Fibroblast of lung (primary cell): Measurements from ENCODE around the gene MYEF2. TPM values are rescaled to one million over a fixed set of nuclear protein-coding genes. Genes with fewer than 3 reads are reported as not detected.

Experiments used
- DNase-seq, 2 donors: peaks; one replicate each; pipeline versions ENCODE4 v3.0.0 to v3.0.0-alpha.2; 2010; ENCODE audit warnings: low read depth in 2 of 2
- H2AFZ ChIP-seq: 2 replicates; pipeline ENCODE4 v1.5.1; 2012; ENCODE audit warnings: low read length, control low read depth, inconsistent platforms
- H3K27ac ChIP-seq: 2 replicates; pipeline ENCODE4 v1.5.1; 2011; ENCODE audit warnings: low read length, control low read depth; ENCODE audit not compliant: insufficient read depth
- H3K27me3 ChIP-seq: 2 replicates; pipeline ENCODE4 v1.5.1; 2011; ENCODE audit warnings: mild to moderate bottlenecking, low read length; ENCODE audit not compliant: control insufficient read depth, insufficient read depth
- H3K36me3 ChIP-seq: 2 replicates; pipeline ENCODE4 v1.5.1; 2011; ENCODE audit warnings: low read length; ENCODE audit not compliant: control insufficient read depth, insufficient read depth
- H3K4me1 ChIP-seq: 2 replicates; pipeline ENCODE4 v1.5.1; 2011; ENCODE audit warnings: low read length; ENCODE audit not compliant: control insufficient read depth, insufficient read depth; ENCODE audit errors: extremely low read depth
- H3K4me2 ChIP-seq: 2 replicates; pipeline ENCODE4 v1.5.1; 2011; ENCODE audit warnings: low read length, control low read depth; ENCODE audit not compliant: insufficient read depth; ENCODE audit errors: extremely low read depth
- H3K4me3 ChIP-seq, 4 experiments: fragments of 200-600 bp in 1 of 4; sonication (generic) in 1 of 4; replicated peaks in 1 of 4; 2 replicates each; pipeline ENCODE4 v1.5.1; 2011 to 2016; ENCODE audit warnings: low read length in 4 of 4, low read depth in 3 of 4, mild to moderate bottlenecking in 3 of 4, control low read depth in 2 of 4, inconsistent platforms in 1 of 4, mixed read lengths in 1 of 4; ENCODE audit not compliant: insufficient read depth in 1 of 4; ENCODE audit errors: control extremely low read depth in 1 of 4
- H3K79me2 ChIP-seq: 2 replicates; pipeline ENCODE4 v1.5.1; 2012; ENCODE audit warnings: mild to moderate bottlenecking, low read length, inconsistent platforms; ENCODE audit not compliant: control insufficient read depth, insufficient read depth
- H3K9ac ChIP-seq: 2 replicates; pipeline ENCODE4 v1.5.1; 2011; ENCODE audit warnings: mild to moderate bottlenecking, low read length, control low read depth; ENCODE audit not compliant: insufficient read depth
- H3K9me3 ChIP-seq: 2 replicates; pipeline ENCODE4 v1.5.1; 2012; ENCODE audit warnings: low read depth, low read length; ENCODE audit not compliant: control insufficient read depth, insufficient read depth
- H4K20me1 ChIP-seq: 2 replicates; pipeline ENCODE4 v1.5.1; 2011; ENCODE audit warnings: low read length; ENCODE audit not compliant: control insufficient read depth, insufficient read depth; ENCODE audit errors: extremely low read depth
- EZH2 ChIP-seq: IDR thresholded peaks from 2 replicates; pipeline ENCODE4 v1.5.1; 2012; ENCODE audit warnings: low read length, control low read depth, mild to moderate bottlenecking; ENCODE audit errors: missing control alignments
- polyA plus RNA-seq, 2 donors: library from polyadenylated mRNA; depleted of rRNA in 1 of 2; stranded (reverse) in 1 of 2; unstranded in 1 of 2; fragments of >200 nt; gene quantifications; 2 replicates each; pipeline ENCODE4 v1.2.1, GENCODE V29; 2011 to 2012; ENCODE audit warnings: missing spikeins in 1 of 2
- total RNA-seq: library from RNA; depleted of rRNA; stranded (reverse); fragments of >200 nt; gene quantifications from 2 replicates; pipeline ENCODE4 v1.2.1, GENCODE V29; 2014
- TF ChIP-seq, protein P1 (sequence below), 2 donors: IDR thresholded peaks in 1 of 2; conservative IDR thresholded peaks in 1 of 2; 1 replicate in 1 of 2; 2 replicates in 1 of 2; pipeline ENCODE4 v1.5.1; 2011 to 2012; ENCODE audit warnings: low read length in 2 of 2, control low read depth in 1 of 2, inconsistent platforms in 1 of 2, low read depth in 1 of 2, mild to moderate bottlenecking in 1 of 2

MYEF2 gene
- total and polyA plus RNA-seq, 2 donors (not counting 1 experiment from before 2014, with no cell fraction given), result 5.3 to 13.5 TPM

DNA sequence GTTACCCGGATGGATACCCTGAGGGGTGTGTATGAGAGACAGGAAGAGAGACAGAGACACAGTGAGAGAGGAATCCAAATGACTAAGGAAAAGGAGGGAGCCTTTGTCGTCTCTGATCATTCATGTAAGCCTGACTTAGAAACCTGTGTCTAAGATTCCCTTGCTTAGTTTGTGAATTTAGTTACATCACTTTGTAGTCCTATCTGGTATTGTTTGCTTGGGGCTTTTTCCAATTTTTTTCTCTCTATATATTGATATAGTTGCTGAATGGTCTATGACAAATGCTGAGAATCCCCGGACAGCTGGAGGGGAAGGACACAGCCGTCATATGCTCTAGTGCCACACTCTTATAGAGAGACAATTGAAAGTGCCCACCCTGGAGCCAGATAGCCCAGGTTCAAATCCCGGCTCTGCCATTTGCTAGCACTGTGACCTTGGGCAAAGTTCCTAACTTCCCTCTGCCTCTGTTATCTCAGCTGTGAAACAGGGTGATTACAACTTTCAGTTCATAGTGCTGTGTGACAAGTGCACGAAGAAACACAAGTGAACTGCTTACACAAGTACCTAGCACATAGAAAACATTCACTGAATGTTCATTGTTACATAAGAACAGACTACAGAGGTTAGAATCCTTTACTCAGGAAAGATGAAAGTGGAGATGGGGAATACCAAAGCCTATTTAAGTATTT lies 51.3 kb downstream of the MYEF2 start:
- H3K27me3 ChIP-seq, result peaks cover 2% of the 10 kb centered on the region
- H3K36me3 ChIP-seq, result no peaks in the 10 kb centered on the region
- H3K9ac ChIP-seq, result no peak overlapping the region
- no peaks in the 10 kb centered on the region for H3K79me2 ChIP-seq
- H3K4me3 ChIP-seq, result no peak overlapping the region
- H3K27ac ChIP-seq, result no peak overlapping the region
- no peak overlapping the region for H2AFZ ChIP-seq
- no peaks in the 10 kb centered on the region for H3K4me1 ChIP-seq
- TF ChIP-seq, protein P1, sequence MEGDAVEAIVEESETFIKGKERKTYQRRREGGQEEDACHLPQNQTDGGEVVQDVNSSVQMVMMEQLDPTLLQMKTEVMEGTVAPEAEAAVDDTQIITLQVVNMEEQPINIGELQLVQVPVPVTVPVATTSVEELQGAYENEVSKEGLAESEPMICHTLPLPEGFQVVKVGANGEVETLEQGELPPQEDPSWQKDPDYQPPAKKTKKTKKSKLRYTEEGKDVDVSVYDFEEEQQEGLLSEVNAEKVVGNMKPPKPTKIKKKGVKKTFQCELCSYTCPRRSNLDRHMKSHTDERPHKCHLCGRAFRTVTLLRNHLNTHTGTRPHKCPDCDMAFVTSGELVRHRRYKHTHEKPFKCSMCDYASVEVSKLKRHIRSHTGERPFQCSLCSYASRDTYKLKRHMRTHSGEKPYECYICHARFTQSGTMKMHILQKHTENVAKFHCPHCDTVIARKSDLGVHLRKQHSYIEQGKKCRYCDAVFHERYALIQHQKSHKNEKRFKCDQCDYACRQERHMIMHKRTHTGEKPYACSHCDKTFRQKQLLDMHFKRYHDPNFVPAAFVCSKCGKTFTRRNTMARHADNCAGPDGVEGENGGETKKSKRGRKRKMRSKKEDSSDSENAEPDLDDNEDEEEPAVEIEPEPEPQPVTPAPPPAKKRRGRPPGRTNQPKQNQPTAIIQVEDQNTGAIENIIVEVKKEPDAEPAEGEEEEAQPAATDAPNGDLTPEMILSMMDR (conservative IDR thresholded peaks at IDR 0.05 in 1 of 2, IDR thresholded peaks at IDR 0.05 in 1 of 2; ENCODE audit: low read depth in 1 of 2, low read length in 2 of 2), result no peak
- TF ChIP-seq EZH2, result no peak
- H3K9me3 ChIP-seq, result no peaks in the 10 kb centered on the region
- no peaks in the 10 kb centered on the region for H4K20me1 ChIP-seq
- no peak for DNase-seq
- H3K4me2 ChIP-seq, result no peak overlapping the region

DNA sequence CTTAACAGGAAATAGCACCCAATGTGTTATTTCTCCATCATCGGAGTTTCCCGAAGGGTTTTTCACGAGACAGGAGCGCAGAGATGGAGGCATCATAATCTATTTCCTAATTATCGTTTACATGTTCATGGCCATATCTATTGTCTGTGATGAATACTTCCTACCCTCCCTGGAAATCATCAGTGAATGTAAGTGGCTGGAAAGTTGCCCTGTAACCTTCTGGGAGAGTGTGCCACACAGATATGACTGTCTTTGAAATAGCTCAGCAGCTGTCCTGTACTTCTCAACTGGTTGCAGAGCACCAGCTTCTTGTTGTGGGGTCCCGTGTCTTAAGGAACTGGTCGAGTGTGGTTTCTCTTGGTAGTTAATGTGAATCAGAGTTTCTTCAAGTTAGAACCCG lies 56.2 kb downstream of the MYEF2 start:
- Histone ChIP-seq H3K36me3 (no peaks in the 10 kb centered on the region), H3K9me3 (no peaks in the 10 kb centered on the region), H4K20me1 (no peaks in the 10 kb centered on the region), H3K9ac (no peak overlapping the region), H3K79me2 (no peaks in the 10 kb centered on the region), H2AFZ (no peak overlapping the region), H3K4me1 (no peaks in the 10 kb centered on the region), H3K27me3 (peaks cover 3% of the 10 kb centered on the region), H3K27ac (no peak overlapping the region), H3K4me2 (no peak overlapping the region), H3K4me3 (no peak overlapping the region)
- no peak for TF ChIP-seq EZH2
- TF ChIP-seq, protein P1 (conservative IDR thresholded peaks at IDR 0.05 in 1 of 2, IDR thresholded peaks at IDR 0.05 in 1 of 2; ENCODE audit: low read depth in 1 of 2, low read length in 2 of 2), result no peak
- no peak for DNase-seq

DNA sequence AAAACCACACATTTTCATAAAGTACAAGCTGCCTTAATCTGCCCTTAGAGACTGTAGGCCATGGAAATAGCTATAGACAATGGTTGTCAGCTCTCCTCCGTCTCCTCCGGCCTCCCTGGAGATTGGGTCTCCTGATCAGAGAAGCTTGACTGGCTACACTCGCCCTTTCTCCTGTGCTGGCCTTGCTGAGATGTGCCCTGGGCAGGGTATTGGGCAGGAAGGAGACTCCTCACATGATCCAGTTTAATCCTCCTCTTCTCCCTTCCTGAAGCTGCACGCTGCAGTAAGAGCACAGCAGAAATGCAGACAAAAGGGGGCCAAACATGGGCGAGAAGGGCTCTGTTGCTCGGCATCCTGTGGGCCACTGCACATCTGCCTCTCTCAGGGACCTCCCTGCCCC lies 57.4 kb downstream of the MYEF2 start, which contains the start of gene SLC24A5:
Gene SLC24A5, plus strand, starts transcription at position 246 of the 400 bp plus-strand sequence. Its CDS starts 55 bp downstream, at position 301.
- TF ChIP-seq, protein P1 (conservative IDR thresholded peaks at IDR 0.05 in 1 of 2, IDR thresholded peaks at IDR 0.05 in 1 of 2; ENCODE audit: low read depth in 1 of 2, low read length in 2 of 2), result no peak
- no peaks in the 10 kb centered on the region for H3K36me3 ChIP-seq
- no peak for DNase-seq

More for the DNA sequence above, 57.4 kb downstream of the MYEF2 start, which contains the start of gene SLC24A5:
- H4K20me1 ChIP-seq, result no peaks in the 10 kb centered on the region
- no peak within 1 kb of the TSS for H3K27ac ChIP-seq
- no peaks in the 10 kb centered on the region for H3K79me2 ChIP-seq
- H2AFZ ChIP-seq, result no peak within 1 kb of the TSS
- H3K4me3 ChIP-seq, result no peak within 1 kb of the TSS
- peaks cover 3% of the 10 kb centered on the region for H3K27me3 ChIP-seq
- H3K9ac ChIP-seq, result no peak within 1 kb of the TSS
- H3K4me2 ChIP-seq, result no peak within 1 kb of the TSS
- H3K4me1 ChIP-seq, result no peaks in the 10 kb centered on the region
- no peaks in the 10 kb centered on the region for H3K9me3 ChIP-seq
